ENCODE measurements around the gene PCDHA1.
"Not testable (repeated sequence)": the region's sequence is repeated elsewhere in the genome, so short reads cannot be mapped to it uniquely, and the experiment has no call there.

The PCDHA1 gene

DNA sequence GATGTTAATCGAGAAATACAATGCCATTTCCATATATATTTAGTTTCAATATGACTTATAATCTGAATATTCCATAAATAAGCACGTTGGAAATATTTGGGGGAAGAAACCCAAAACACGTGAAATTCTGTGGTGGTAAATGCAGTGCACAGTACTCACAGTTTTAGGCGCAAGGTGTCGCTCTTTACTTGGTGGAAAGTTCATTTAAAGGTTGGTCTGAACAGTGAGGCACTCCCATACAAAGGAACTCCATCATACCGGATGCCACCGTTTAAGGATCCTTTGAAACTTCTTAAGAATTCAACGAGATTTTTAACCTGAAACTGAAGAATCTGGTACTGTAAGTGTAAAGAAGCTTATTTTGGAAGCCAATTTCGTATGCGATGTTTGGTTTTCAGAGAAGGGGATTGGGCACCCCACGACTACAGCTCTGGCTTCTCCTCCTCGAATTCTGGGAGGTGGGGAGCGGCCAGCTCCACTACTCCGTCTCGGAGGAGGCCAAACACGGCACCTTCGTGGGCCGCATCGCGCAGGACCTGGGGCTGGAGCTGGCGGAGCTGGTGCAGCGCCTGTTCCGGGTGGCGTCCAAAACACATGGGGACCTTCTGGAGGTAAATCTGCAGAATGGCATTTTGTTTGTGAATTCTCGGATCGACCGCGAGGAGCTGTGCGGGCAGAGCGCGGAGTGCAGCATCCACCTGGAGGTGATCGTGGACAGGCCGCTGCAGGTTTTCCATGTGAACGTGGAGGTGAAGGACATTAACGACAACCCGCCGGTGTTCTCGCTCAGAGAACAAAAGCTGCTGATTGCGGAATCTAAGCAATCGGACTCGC, 83.0 kb downstream of the PCDHA1 start, which contains the start of gene PCDHA11:
PCDHA11 (plus strand) TSS at position 237 of the 834 bp plus-strand sequence; CDS start at position 384, 147 bp downstream.
- no peak within 1 kb of the TSS for H3K4me3 ChIP-seq (ENCODE audit: low read depth in 1 of 2, low read length in 1 of 2)
- no peaks in the 10 kb centered on the region for H3K36me3 ChIP-seq
- H3K9me3 ChIP-seq = peaks cover 17% of the 10 kb centered on the region
- TF ChIP-seq CTCF (IDR thresholded peaks at IDR 0.05) = no peak
- H3K27me3 ChIP-seq = peaks cover 32% of the 10 kb centered on the region
- no peak within 1 kb of the TSS for H3K27ac ChIP-seq
- H3K4me1 ChIP-seq (ENCODE audit: control insufficient read depth in 1 of 2, insufficient read depth in 1 of 2, low read depth in 1 of 2, low read length in 1 of 2) = no peaks in the 10 kb centered on the region

DNA sequence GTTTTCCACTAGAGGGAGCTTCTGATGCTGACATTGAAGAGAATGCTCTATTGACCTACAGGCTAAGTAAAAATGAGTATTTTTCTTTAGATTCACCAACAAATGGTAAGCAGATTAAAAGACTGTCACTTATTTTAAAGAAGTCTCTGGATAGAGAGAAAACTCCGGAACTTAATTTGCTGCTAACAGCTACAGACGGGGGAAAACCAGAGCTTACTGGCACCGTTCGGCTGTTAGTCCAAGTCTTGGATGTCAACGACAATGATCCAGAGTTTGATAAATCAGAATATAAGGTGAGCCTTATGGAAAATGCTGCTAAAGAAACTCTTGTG, 83.6 kb downstream of the PCDHA1 start:
- H3K9me3 ChIP-seq = peaks cover 17% of the 10 kb centered on the region
- H3K4me3 ChIP-seq (ENCODE audit: low read depth in 1 of 2, low read length in 1 of 2) = no peak overlapping the region
- H3K27ac ChIP-seq = no peak overlapping the region
- no peaks in the 10 kb centered on the region for H3K36me3 ChIP-seq
- H3K4me1 ChIP-seq (ENCODE audit: control insufficient read depth in 1 of 2, insufficient read depth in 1 of 2, low read depth in 1 of 2, low read length in 1 of 2) = no peaks in the 10 kb centered on the region
- no peak for TF ChIP-seq CTCF (IDR thresholded peaks at IDR 0.05)
- H3K27me3 ChIP-seq = peaks cover 36% of the 10 kb centered on the region

- Histone ChIP-seq H3K27ac (no peak overlapping the region), H3K36me3 (no peaks in the 10 kb centered on the region), H3K4me3 (ENCODE audit: low read depth in 1 of 2, low read length in 1 of 2) (no peak overlapping the region), H3K27me3 (peaks cover 45% of the 10 kb centered on the region), H3K9me3 (peaks cover 21% of the 10 kb centered on the region), H3K4me1 (ENCODE audit: control insufficient read depth in 1 of 2, insufficient read depth in 1 of 2, low read depth in 1 of 2, low read length in 1 of 2) (no peaks in the 10 kb centered on the region)
- TF ChIP-seq CTCF (IDR thresholded peaks at IDR 0.05) = no peak
Observed at GRCh38 chr5:140870221-140871201, 84.6 kb downstream of the PCDHA1 start.

DNA sequence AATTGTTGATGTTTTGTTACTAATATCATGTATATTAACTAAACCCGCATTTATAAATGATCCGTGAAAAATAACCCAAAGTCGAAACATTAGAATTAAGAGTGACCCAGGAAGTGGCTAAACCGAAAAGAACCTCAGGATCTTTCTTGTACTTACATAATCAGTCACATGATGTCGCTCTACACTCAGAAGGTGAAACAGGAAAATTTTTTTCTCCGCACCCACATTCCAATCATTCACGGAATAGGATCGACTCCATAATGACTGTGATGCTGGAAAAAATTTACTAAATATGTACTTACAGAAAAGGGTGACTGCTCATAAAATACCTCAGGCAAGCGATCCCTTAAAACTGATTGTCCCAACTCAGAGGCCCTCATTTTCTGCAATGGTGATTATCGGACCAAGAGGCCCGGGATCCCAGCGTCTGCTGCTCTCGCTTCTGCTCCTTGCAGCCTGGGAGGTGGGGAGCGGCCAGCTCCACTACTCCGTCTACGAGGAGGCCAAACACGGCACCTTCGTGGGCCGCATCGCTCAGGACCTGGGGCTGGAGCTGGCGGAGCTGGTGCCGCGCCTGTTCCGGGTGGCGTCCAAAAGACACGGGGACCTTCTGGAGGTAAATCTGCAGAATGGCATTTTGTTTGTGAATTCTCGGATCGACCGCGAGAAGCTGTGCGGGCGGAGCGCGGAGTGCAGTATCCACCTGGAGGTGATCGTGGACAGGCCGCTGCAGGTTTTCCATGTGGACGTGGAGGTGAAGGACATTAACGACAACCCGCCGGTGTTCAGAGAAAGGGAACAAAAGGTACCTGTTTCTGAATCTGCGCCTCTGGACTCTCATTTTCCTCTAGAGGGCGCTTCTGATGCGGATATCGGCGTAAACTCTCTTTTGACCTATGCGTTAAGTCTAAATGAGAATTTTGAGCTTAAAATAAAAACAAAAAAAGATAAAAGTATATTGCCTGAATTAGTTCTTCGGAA, 89.4 kb downstream of the PCDHA1 start, which contains the start of gene PCDHA12:
PCDHA12 (plus strand) TSS at position 224 of the 981 bp plus-strand sequence; CDS start at position 389, 165 bp downstream.
- no peak for TF ChIP-seq CTCF (IDR thresholded peaks at IDR 0.05)
- H3K9me3 ChIP-seq = peaks cover 35% of the 10 kb centered on the region
- no peak within 1 kb of the TSS for H3K4me3 ChIP-seq (ENCODE audit: low read depth in 1 of 2, low read length in 1 of 2)
- no peaks in the 10 kb centered on the region for H3K4me1 ChIP-seq (ENCODE audit: control insufficient read depth in 1 of 2, insufficient read depth in 1 of 2, low read depth in 1 of 2, low read length in 1 of 2)
- no peaks in the 10 kb centered on the region for H3K36me3 ChIP-seq
- peaks cover 51% of the 10 kb centered on the region for H3K27me3 ChIP-seq
- no peak within 1 kb of the TSS for H3K27ac ChIP-seq

DNA sequence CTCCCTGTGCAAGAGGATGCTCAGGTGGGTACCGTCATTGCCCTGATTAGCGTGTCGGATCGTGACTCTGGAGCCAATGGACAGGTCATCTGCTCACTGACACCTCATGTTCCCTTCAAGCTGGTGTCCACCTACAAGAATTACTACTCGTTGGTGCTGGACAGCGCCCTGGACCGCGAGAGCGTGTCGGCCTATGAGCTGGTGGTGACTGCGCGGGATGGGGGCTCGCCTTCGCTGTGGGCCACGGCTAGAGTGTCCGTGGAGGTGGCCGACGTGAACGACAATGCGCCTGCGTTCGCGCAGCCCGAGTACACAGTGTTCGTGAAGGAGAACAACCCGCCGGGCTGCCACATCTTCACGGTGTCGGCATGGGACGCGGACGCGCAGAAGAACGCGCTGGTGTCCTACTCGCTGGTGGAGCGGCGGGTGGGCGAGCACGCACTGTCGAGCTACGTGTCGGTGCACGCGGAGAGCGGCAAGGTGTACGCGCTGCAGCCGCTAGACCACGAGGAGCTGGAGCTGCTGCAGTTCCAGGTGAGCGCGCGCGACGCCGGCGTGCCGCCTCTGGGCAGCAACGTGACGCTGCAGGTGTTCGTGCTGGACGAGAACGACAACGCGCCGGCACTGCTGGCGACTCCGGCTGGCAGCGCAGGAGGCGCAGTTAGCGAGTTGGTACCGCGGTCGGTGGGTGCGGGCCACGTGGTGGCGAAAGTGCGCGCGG, 90.8 kb downstream of the PCDHA1 start:
- not testable (repeated sequence) for H3K4me3 ChIP-seq (ENCODE audit: low read depth in 1 of 2, low read length in 1 of 2); H3K27ac ChIP-seq; H3K4me1 ChIP-seq (ENCODE audit: control insufficient read depth in 1 of 2, insufficient read depth in 1 of 2, low read depth in 1 of 2, low read length in 1 of 2); H3K36me3 ChIP-seq
- H3K27me3 ChIP-seq = peaks cover 49% of the 10 kb centered on the region
- peaks cover 27% of the 10 kb centered on the region for H3K9me3 ChIP-seq

Data from neutrophil (primary cell).